ENCODE results near the gene CCBE1. TPM values are rescaled to one million over a fixed set of nuclear protein-coding genes. Genes with fewer than 3 reads are reported as not detected.

The CCBE1 gene
- total RNA-seq, 1 donor from 2014 or later = 1.2 TPM

GRCh38 chr18:59385191-59385590, 312.0 kb downstream of the CCBE1 start:
- Mint-ChIP-seq H3K4me3 (ENCODE audit: unreplicated experiment) (no peak overlapping the region), H3K27me3 (ENCODE audit: unreplicated experiment) (no peaks in the 10 kb centered on the region), H3K36me3 (ENCODE audit: low read depth, unreplicated experiment) (no peaks in the 10 kb centered on the region), H3K9me3 (ENCODE audit: unreplicated experiment) (no peaks in the 10 kb centered on the region), H3K4me1 (ENCODE audit: unreplicated experiment) (peaks cover 18% of the 10 kb centered on the region), H3K27ac (ENCODE audit: unreplicated experiment) (no peak overlapping the region)
- no peak for TF ChIP-seq CTCF (IDR thresholded peaks at IDR 0.05; ENCODE audit: unreplicated experiment)
- DNase-seq (ENCODE audit: low spot score) = no peak

- no peaks in the 10 kb centered on the region for H3K9me3 Mint-ChIP-seq (ENCODE audit: unreplicated experiment)
- no peaks in the 10 kb centered on the region for H3K36me3 Mint-ChIP-seq (ENCODE audit: low read depth, unreplicated experiment)
- no peak overlapping the region for H3K27ac Mint-ChIP-seq (ENCODE audit: unreplicated experiment)
- H3K4me3 Mint-ChIP-seq (ENCODE audit: unreplicated experiment) = no peak overlapping the region
- H3K27me3 Mint-ChIP-seq (ENCODE audit: unreplicated experiment) = no peaks in the 10 kb centered on the region
- DNase-seq (ENCODE audit: low spot score) = no peak
- H3K4me1 Mint-ChIP-seq (ENCODE audit: unreplicated experiment) = peaks cover 12% of the 10 kb centered on the region
- no peak for TF ChIP-seq CTCF (IDR thresholded peaks at IDR 0.05; ENCODE audit: unreplicated experiment)
Observed at GRCh38 chr18:59383851-59384250, 313.4 kb downstream of the CCBE1 start.

- no peaks in the 10 kb centered on the region for H3K9me3 Mint-ChIP-seq (ENCODE audit: unreplicated experiment)
- DNase-seq (ENCODE audit: low spot score) = no peak
- H3K27ac Mint-ChIP-seq (ENCODE audit: unreplicated experiment) = no peak overlapping the region
- TF ChIP-seq CTCF (IDR thresholded peaks at IDR 0.05; ENCODE audit: unreplicated experiment) = no peak
- no peaks in the 10 kb centered on the region for H3K36me3 Mint-ChIP-seq (ENCODE audit: low read depth, unreplicated experiment)
- H3K4me1 Mint-ChIP-seq (ENCODE audit: unreplicated experiment) = peaks cover 9% of the 10 kb centered on the region
- no peak overlapping the region for H3K4me3 Mint-ChIP-seq (ENCODE audit: unreplicated experiment)
- H3K27me3 Mint-ChIP-seq (ENCODE audit: unreplicated experiment) = no peaks in the 10 kb centered on the region
Observed at GRCh38 chr18:59382383-59382782, 314.8 kb downstream of the CCBE1 start.

- no peaks in the 10 kb centered on the region for H3K36me3 Mint-ChIP-seq (ENCODE audit: low read depth, unreplicated experiment)
- H3K4me3 Mint-ChIP-seq (ENCODE audit: unreplicated experiment) = no peak overlapping the region
- TF ChIP-seq CTCF (IDR thresholded peaks at IDR 0.05; ENCODE audit: unreplicated experiment) = no peak
- H3K27me3 Mint-ChIP-seq (ENCODE audit: unreplicated experiment) = no peaks in the 10 kb centered on the region
- H3K4me1 Mint-ChIP-seq (ENCODE audit: unreplicated experiment) = peaks cover 4% of the 10 kb centered on the region
- H3K9me3 Mint-ChIP-seq (ENCODE audit: unreplicated experiment) = no peaks in the 10 kb centered on the region
- no peak for DNase-seq (ENCODE audit: low spot score)
- H3K27ac Mint-ChIP-seq (ENCODE audit: unreplicated experiment) = no peak overlapping the region
Observed at GRCh38 chr18:59381949-59382348, 315.3 kb downstream of the CCBE1 start.

Other genes starting within 250 kb of the CCBE1 start
- 3.2 TPM for gene PMAIP1, start 202.6 kb upstream of the CCBE1 start, total RNA-seq (ENCODE audit: unreplicated experiment)